MM.1S (cell line): ENCODE measurements around the gene MFNG.

Experiments
- EZH2 ChIP-seq: fragments of 300-600 bp; sonication (generic); optimal IDR thresholded peaks from 2 replicates; pipeline ENCODE3; 2017; ENCODE audit warnings: low read depth, mild to moderate bottlenecking, antibody characterized with exemption, low read length, mixed read lengths
- EZH2phosphoT487 ChIP-seq: fragments of 300-600 bp; sonication (generic); IDR thresholded peaks from 2 replicates; pipeline ENCODE4 v1.6.1; 2018; ENCODE audit warnings: antibody characterized with exemption, low read length
- TF ChIP-seq, protein P1 (sequence below): fragments of 300-600 bp; sonication (generic); IDR thresholded peaks from 2 replicates; pipeline ENCODE4 v1.5.1; 2016; ENCODE audit warnings: antibody characterized with exemption, low read length, mixed read lengths

DNA sequence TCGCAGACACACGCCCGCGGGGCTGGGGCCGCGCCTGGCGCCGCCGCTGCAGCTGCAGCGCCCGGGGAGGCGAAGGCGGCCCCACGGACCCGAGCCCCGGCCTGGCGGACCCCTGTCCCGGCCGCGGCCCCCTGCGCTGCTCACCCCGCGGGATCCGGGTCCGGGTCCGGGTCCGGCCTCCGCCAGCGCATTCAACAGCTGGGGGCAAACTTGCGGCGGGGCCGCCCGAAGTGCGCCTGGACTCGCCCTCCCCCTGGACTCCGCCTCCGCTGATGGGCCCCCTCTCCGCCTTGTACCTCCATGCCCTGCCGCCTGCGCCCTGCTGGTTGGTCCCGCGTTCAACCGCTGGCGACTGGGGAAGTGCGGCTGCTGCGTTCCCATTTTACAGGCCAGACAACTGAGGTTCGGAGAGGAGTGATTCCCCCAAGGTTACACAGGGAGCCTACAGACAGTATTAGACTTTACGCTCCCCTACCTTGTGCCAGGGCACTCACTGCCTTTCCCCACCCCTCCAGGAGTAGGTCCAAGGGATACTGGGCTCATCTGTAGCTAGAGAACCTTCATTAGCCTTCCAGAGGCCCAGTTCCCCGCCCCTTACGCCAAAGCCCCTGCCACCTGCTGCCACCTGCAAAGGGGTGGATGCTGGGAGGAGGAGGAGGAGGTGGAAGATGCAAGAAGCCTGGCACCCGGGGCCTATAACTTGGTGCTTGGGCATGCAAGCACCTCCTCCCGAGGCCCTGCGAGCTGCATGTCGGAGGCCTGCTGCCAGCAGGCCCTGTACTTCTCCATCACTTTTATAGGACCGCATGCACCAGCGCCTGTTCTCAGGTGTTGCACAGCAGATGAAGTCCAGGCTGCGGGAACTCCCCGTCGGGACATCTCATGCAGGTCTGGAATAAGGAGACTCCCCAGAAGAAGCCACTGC, 58.2 kb downstream of the MFNG start:
- TF ChIP-seq, protein P1, sequence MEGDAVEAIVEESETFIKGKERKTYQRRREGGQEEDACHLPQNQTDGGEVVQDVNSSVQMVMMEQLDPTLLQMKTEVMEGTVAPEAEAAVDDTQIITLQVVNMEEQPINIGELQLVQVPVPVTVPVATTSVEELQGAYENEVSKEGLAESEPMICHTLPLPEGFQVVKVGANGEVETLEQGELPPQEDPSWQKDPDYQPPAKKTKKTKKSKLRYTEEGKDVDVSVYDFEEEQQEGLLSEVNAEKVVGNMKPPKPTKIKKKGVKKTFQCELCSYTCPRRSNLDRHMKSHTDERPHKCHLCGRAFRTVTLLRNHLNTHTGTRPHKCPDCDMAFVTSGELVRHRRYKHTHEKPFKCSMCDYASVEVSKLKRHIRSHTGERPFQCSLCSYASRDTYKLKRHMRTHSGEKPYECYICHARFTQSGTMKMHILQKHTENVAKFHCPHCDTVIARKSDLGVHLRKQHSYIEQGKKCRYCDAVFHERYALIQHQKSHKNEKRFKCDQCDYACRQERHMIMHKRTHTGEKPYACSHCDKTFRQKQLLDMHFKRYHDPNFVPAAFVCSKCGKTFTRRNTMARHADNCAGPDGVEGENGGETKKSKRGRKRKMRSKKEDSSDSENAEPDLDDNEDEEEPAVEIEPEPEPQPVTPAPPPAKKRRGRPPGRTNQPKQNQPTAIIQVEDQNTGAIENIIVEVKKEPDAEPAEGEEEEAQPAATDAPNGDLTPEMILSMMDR: no peak
- TF ChIP-seq EZH2 (no peak), EZH2phosphoT487 (no peak)
